Measurements from ENCODE around the gene SPATA31D1.

Gene SPATA31D1

GRCh38 chr9:81964218-81965171, 24.1 kb upstream of the SPATA31D1 start:
- Histone ChIP-seq H3K9me2 (replicated peaks; ENCODE audit: insufficient read depth, low read length) (no peaks in the 10 kb centered on the region), H4K20me1 (ENCODE audit: insufficient read depth, low read length) (no peaks in the 10 kb centered on the region), H3K36me3 (replicated peaks; ENCODE audit: insufficient read depth, low read length) (no peaks in the 10 kb centered on the region), H3K4me3 (ENCODE audit: low read length) (no peak overlapping the region), H3K9me3 (replicated peaks; ENCODE audit: insufficient read depth, low read length) (no peaks in the 10 kb centered on the region), H3K9ac (ENCODE audit: low read length) (no peak overlapping the region), H3K4me2 (ENCODE audit: low read depth, low read length) (no peak overlapping the region), H3F3A (ENCODE audit: insufficient read depth, low read length) (no peaks in the 10 kb centered on the region), H3K27ac (ENCODE audit: low read length) (no peak overlapping the region), H3K27me3 (replicated peaks; ENCODE audit: insufficient read depth, low read length) (no peaks in the 10 kb centered on the region), H3K79me2 (ENCODE audit: low read length) (no peaks in the 10 kb centered on the region), H2AFZ (ENCODE audit: low read length) (no peak overlapping the region), H3K4me1 (ENCODE audit: low read length) (no peaks in the 10 kb centered on the region)
- TF ChIP-seq CTCF (IDR thresholded peaks at IDR 0.05; ENCODE audit: low read length), result no peak
- TF ChIP-seq EZH2 (optimal IDR thresholded peaks at IDR 0.05; ENCODE audit: low read depth, low read length), result no peak
- TF ChIP-seq EZH2phosphoT487 (IDR thresholded peaks at IDR 0.05; ENCODE audit: low read length), result no peak
- no peak for DNase-seq

GRCh38 chr9:81968026-81968425, 20.5 kb upstream of the SPATA31D1 start:
- H3K36me3 ChIP-seq (replicated peaks; ENCODE audit: insufficient read depth, low read length), result no peaks in the 10 kb centered on the region
- H3K4me2 ChIP-seq (ENCODE audit: low read depth, low read length), result no peak overlapping the region
- no peak overlapping the region for H3K27ac ChIP-seq (ENCODE audit: low read length)
- no peaks in the 10 kb centered on the region for H3F3A ChIP-seq (ENCODE audit: insufficient read depth, low read length)
- H2AFZ ChIP-seq (ENCODE audit: low read length), result no peak overlapping the region
- no peaks in the 10 kb centered on the region for H4K20me1 ChIP-seq (ENCODE audit: insufficient read depth, low read length)
- H3K27me3 ChIP-seq (replicated peaks; ENCODE audit: insufficient read depth, low read length), result no peaks in the 10 kb centered on the region
- H3K9me2 ChIP-seq (replicated peaks; ENCODE audit: insufficient read depth, low read length), result no peaks in the 10 kb centered on the region
- no peaks in the 10 kb centered on the region for H3K4me1 ChIP-seq (ENCODE audit: low read length)
- DNase-seq, result no peak
- no peaks in the 10 kb centered on the region for H3K79me2 ChIP-seq (ENCODE audit: low read length)
- no peaks in the 10 kb centered on the region for H3K9me3 ChIP-seq (replicated peaks; ENCODE audit: insufficient read depth, low read length)
- no peak overlapping the region for H3K9ac ChIP-seq (ENCODE audit: low read length)
- TF ChIP-seq EZH2 (optimal IDR thresholded peaks at IDR 0.05; ENCODE audit: low read depth, low read length), result no peak
- TF ChIP-seq CTCF (IDR thresholded peaks at IDR 0.05; ENCODE audit: low read length), result no peak
- no peak for TF ChIP-seq EZH2phosphoT487 (IDR thresholded peaks at IDR 0.05; ENCODE audit: low read length)
- H3K4me3 ChIP-seq (ENCODE audit: low read length), result no peak overlapping the region

GRCh38 chr9:81969971-81970370, 18.6 kb upstream of the SPATA31D1 start:
- no peak for TF ChIP-seq EZH2 (optimal IDR thresholded peaks at IDR 0.05; ENCODE audit: low read depth, low read length)
- TF ChIP-seq CTCF (IDR thresholded peaks at IDR 0.05; ENCODE audit: low read length), result no peak
- TF ChIP-seq EZH2phosphoT487 (IDR thresholded peaks at IDR 0.05; ENCODE audit: low read length), result no peak
- no peaks in the 10 kb centered on the region for H3K9me3 ChIP-seq (replicated peaks; ENCODE audit: insufficient read depth, low read length)
- H3K4me1 ChIP-seq (ENCODE audit: low read length), result no peaks in the 10 kb centered on the region
- H3K4me2 ChIP-seq (ENCODE audit: low read depth, low read length), result no peak overlapping the region
- no peaks in the 10 kb centered on the region for H3K36me3 ChIP-seq (replicated peaks; ENCODE audit: insufficient read depth, low read length)
- no peak overlapping the region for H3K4me3 ChIP-seq (ENCODE audit: low read length)
- no peaks in the 10 kb centered on the region for H3K9me2 ChIP-seq (replicated peaks; ENCODE audit: insufficient read depth, low read length)
- H3K27me3 ChIP-seq (replicated peaks; ENCODE audit: insufficient read depth, low read length), result no peaks in the 10 kb centered on the region
- no peaks in the 10 kb centered on the region for H3F3A ChIP-seq (ENCODE audit: insufficient read depth, low read length)
- no peaks in the 10 kb centered on the region for H4K20me1 ChIP-seq (ENCODE audit: insufficient read depth, low read length)
- no peak for DNase-seq
- H3K9ac ChIP-seq (ENCODE audit: low read length), result no peak overlapping the region
- H3K27ac ChIP-seq (ENCODE audit: low read length), result no peak overlapping the region
- no peak overlapping the region for H2AFZ ChIP-seq (ENCODE audit: low read length)
- H3K79me2 ChIP-seq (ENCODE audit: low read length), result no peaks in the 10 kb centered on the region

Data from MM.1S (cell line).